HAP-1 (cell line): ENCODE data around the gene CALHM1.

ENCODE experiments used
- DNase-seq, 2 experiments: peaks; one replicate each; pipeline ENCODE4 v3.0.0-alpha.2; 2016 to 2020; ENCODE audit warnings: low spot score in 2 of 2
- H3K27me3 ChIP-seq: fragments of 250-450 bp; sonication (Bioruptor Pico); 2 replicates; pipeline ENCODE4 v1.5.1; 2020; ENCODE audit warnings: low read depth, mild to moderate bottlenecking, moderate library complexity
- H3K36me3 ChIP-seq: fragments of 250-450 bp; sonication (Bioruptor Pico); replicated peaks from 2 replicates; pipeline ENCODE4 v1.5.1; 2020; ENCODE audit warnings: mild to moderate bottlenecking
- H3K4me1 ChIP-seq: fragments of 250-450 bp; sonication (Bioruptor Pico); 2 replicates; pipeline ENCODE4 v1.5.1; 2020; ENCODE audit warnings: mild to moderate bottlenecking
- H3K4me3 ChIP-seq: fragments of 250-450 bp; sonication (Bioruptor Pico); 2 replicates; pipeline ENCODE4 v1.5.1; 2020; ENCODE audit warnings: mild to moderate bottlenecking, moderate library complexity
- H3K9me3 ChIP-seq: fragments of 250-450 bp; sonication (Bioruptor Pico); 2 replicates; pipeline ENCODE4 v1.5.1; 2020; ENCODE audit warnings: mild to moderate bottlenecking, moderate library complexity
- in situ Hi-C: fragments of 300-500 bp; cut with MboI; formaldehyde crosslinking; loops from 3 replicates; pipeline ENCODE4 v1.14.3; 2020; ENCODE audit warnings: low sequenced_read_pairs, inconsistent platforms, mixed read lengths

The CALHM1 gene

GRCh38 chr10:103456074-103456660, 2.5 kb downstream of the CALHM1 start:
- H3K4me3 ChIP-seq, result no peak overlapping the region
- peaks cover 2% of the 10 kb centered on the region for H3K4me1 ChIP-seq
- DNase-seq, result no peak
- H3K27me3 ChIP-seq, result no peaks in the 10 kb centered on the region
- H3K9me3 ChIP-seq, result no peaks in the 10 kb centered on the region
- in situ Hi-C loops, result no loop called here
- no peaks in the 10 kb centered on the region for H3K36me3 ChIP-seq

GRCh38 chr10:103455235-103455634, 3.5 kb downstream of the CALHM1 start:
- Histone ChIP-seq H3K36me3 (no peaks in the 10 kb centered on the region), H3K9me3 (no peaks in the 10 kb centered on the region), H3K4me3 (no peak overlapping the region), H3K27me3 (no peaks in the 10 kb centered on the region), H3K4me1 (peaks cover 6% of the 10 kb centered on the region)
- DNase-seq, result no peak
- in situ Hi-C loops, result no loop called here

- Histone ChIP-seq H3K9me3 (no peaks in the 10 kb centered on the region), H3K36me3 (no peaks in the 10 kb centered on the region), H3K4me3 (no peak overlapping the region), H3K4me1 (peaks cover 6% of the 10 kb centered on the region), H3K27me3 (no peaks in the 10 kb centered on the region)
- DNase-seq, result no peak
- in situ Hi-C loops, result no loop called here
Observed at GRCh38 chr10:103454026-103454425, 4.7 kb downstream of the CALHM1 start.

GRCh38 chr10:103452506-103453230, 6.0 kb downstream of the CALHM1 start:
- H3K4me1 ChIP-seq, result peaks cover 6% of the 10 kb centered on the region
- no peak for DNase-seq
- H3K4me3 ChIP-seq, result peak overlapping the region; percentile 27
- H3K36me3 ChIP-seq, result no peaks in the 10 kb centered on the region; the same call in 1 of the 2 replicates
- in situ Hi-C loops, result no loop called here
- H3K27me3 ChIP-seq, result no peaks in the 10 kb centered on the region
- no peaks in the 10 kb centered on the region for H3K9me3 ChIP-seq

- Histone ChIP-seq H3K36me3 (peaks cover 5% of the 10 kb centered on the region), H3K4me1 (peaks cover 6% of the 10 kb centered on the region), H3K4me3 (peak within 1 kb of the TSS; percentile 27), H3K27me3 (no peaks in the 10 kb centered on the region), H3K9me3 (no peaks in the 10 kb centered on the region)
- in situ Hi-C loops, result no loop called here
- peak in 1 of 2 experiments; percentile 70 for DNase-seq
Observed at GRCh38 chr10:103451831-103452505, 6.7 kb downstream of the CALHM1 start, which contains the start of gene CALHM2. TSS of gene CALHM2 (minus strand) at chr10:103452370. CDS start at chr10:103449941, 2,429 bp downstream.

- peak overlapping the region; percentile 27 for H3K4me3 ChIP-seq
- in situ Hi-C loops, result no loop called here
Observed at GRCh38 chr10:103451091-103451813, 7.4 kb downstream of the CALHM1 start.

GRCh38 chr10:103450201-103450695, 8.5 kb downstream of the CALHM1 start:
- Histone ChIP-seq H3K4me1 (peaks cover 6% of the 10 kb centered on the region), H3K9me3 (no peaks in the 10 kb centered on the region), H3K4me3 (no peak overlapping the region), H3K27me3 (no peaks in the 10 kb centered on the region), H3K36me3 (peaks cover 22% of the 10 kb centered on the region)
- DNase-seq, result no peak
- in situ Hi-C loops, result no loop called here

More at GRCh38 chr10:103451091-103451813, 7.4 kb downstream of the CALHM1 start:
- no peaks in the 10 kb centered on the region for H3K27me3 ChIP-seq
- peak in 1 of 2 experiments; percentile 66 for DNase-seq
- no peaks in the 10 kb centered on the region for H3K9me3 ChIP-seq
- peaks cover 12% of the 10 kb centered on the region for H3K36me3 ChIP-seq
- H3K4me1 ChIP-seq, result peaks cover 6% of the 10 kb centered on the region

GRCh38 chr10:103449208-103450144, 9.2 kb downstream of the CALHM1 start:
- peaks cover 30% of the 10 kb centered on the region for H3K36me3 ChIP-seq
- H3K4me3 ChIP-seq, result no peak overlapping the region
- H3K27me3 ChIP-seq, result no peaks in the 10 kb centered on the region
- H3K9me3 ChIP-seq, result no peaks in the 10 kb centered on the region
- in situ Hi-C loops, result no loop called here
- H3K4me1 ChIP-seq, result peaks cover 6% of the 10 kb centered on the region
- DNase-seq, result no peak

- no peaks in the 10 kb centered on the region for H3K9me3 ChIP-seq
- H3K4me3 ChIP-seq, result no peak overlapping the region
- H3K4me1 ChIP-seq, result peaks cover 6% of the 10 kb centered on the region
- no peak for DNase-seq
- no peaks in the 10 kb centered on the region for H3K27me3 ChIP-seq
- peaks cover 37% of the 10 kb centered on the region for H3K36me3 ChIP-seq
- in situ Hi-C loops, result no loop called here
Observed at GRCh38 chr10:103448746-103449145, 10.0 kb downstream of the CALHM1 start.

GRCh38 chr10:103447187-103447586, 11.5 kb downstream of the CALHM1 start:
- peaks cover 6% of the 10 kb centered on the region for H3K4me1 ChIP-seq
- H3K9me3 ChIP-seq, result no peaks in the 10 kb centered on the region
- peaks cover 53% of the 10 kb centered on the region for H3K36me3 ChIP-seq
- no peak for DNase-seq
- no peak overlapping the region for H3K4me3 ChIP-seq
- no peaks in the 10 kb centered on the region for H3K27me3 ChIP-seq
- in situ Hi-C loops, result no loop called here

GRCh38 chr10:103445767-103446567, 12.7 kb downstream of the CALHM1 start:
- Histone ChIP-seq H3K4me3 (no peak overlapping the region), H3K4me1 (peaks cover 2% of the 10 kb centered on the region; the same call in 1 of the 2 replicates), H3K27me3 (no peaks in the 10 kb centered on the region), H3K9me3 (no peaks in the 10 kb centered on the region), H3K36me3 (peaks cover 65% of the 10 kb centered on the region)
- DNase-seq, result no peak
- in situ Hi-C loops, result no loop called here

GRCh38 chr10:103445366-103445765, 13.3 kb downstream of the CALHM1 start:
- no peaks in the 10 kb centered on the region for H3K27me3 ChIP-seq
- DNase-seq, result no peak
- H3K36me3 ChIP-seq, result peaks cover 71% of the 10 kb centered on the region
- H3K9me3 ChIP-seq, result no peaks in the 10 kb centered on the region
- H3K4me3 ChIP-seq, result no peak overlapping the region
- H3K4me1 ChIP-seq, result no peaks in the 10 kb centered on the region
- in situ Hi-C loops, result no loop called here
